Vagina (tissue), 2 donors: ENCODE results near the gene CCDC57.

Experiments used
- CTCF ChIP-seq, 3 experiments: fragments of 450-650 bp in 2 of 3; fragments of 200-600 bp in 1 of 3; sonication (generic) in 1 of 3; IDR thresholded peaks; one replicate each; pipeline ENCODE4 v1.5.1; 2017 to 2019; ENCODE audit warnings: antibody characterized with exemption in 3 of 3, mild to moderate bottlenecking in 2 of 3, moderate library complexity in 2 of 3
- POLR2A ChIP-seq, 2 donors: fragments of 450-650 bp; IDR thresholded peaks; one replicate each; pipeline ENCODE4 v1.6.1; 2017; ENCODE audit warnings: antibody characterized with exemption in 2 of 2, mild to moderate bottlenecking in 2 of 2, moderate library complexity in 2 of 2
- POLR2AphosphoS5 ChIP-seq, 2 donors: sonication (generic); formaldehyde crosslinking; IDR thresholded peaks; one replicate each; pipeline ENCODE4 v1.9.0; 2017; ENCODE audit warnings: antibody characterized with exemption in 2 of 2, mild to moderate bottlenecking in 2 of 2, low read depth in 1 of 2; ENCODE audit not compliant: insufficient read depth in 1 of 2

GRCh38 chr17:82231312-82231561, 18.6 kb upstream of the CCDC57 start:
- TF ChIP-seq POLR2A (IDR thresholded peaks at IDR 0.05), result no peak
- no peak for TF ChIP-seq CTCF (IDR thresholded peaks at IDR 0.05)
- no peak for TF ChIP-seq POLR2AphosphoS5 (IDR thresholded peaks at IDR 0.05; ENCODE audit: insufficient read depth in 1 of 2, low read depth in 1 of 2)
